Mesendoderm (in vitro differentiated cells): ENCODE measurements around the gene PITX3.

Experiments
- DNase-seq: peaks from one replicate; pipeline ENCODE4 v3.0.0; 2013
- H2AK5ac ChIP-seq: 2 replicates; pipeline ENCODE4 v1.6.1; 2013; ENCODE audit warnings: low read length, inconsistent platforms
- H2BK120ac ChIP-seq: 2 replicates; pipeline ENCODE4 v1.6.1; 2013; ENCODE audit warnings: low read depth, mild to moderate bottlenecking, low read length, moderate library complexity, mixed read lengths
- H2BK15ac ChIP-seq: replicated peaks from 2 replicates; pipeline ENCODE4 v1.6.1; 2013; ENCODE audit warnings: low read depth, mild to moderate bottlenecking, moderate library complexity
- H2BK5ac ChIP-seq: 2 replicates; pipeline ENCODE4 v1.6.1; 2013; ENCODE audit warnings: low read length, inconsistent platforms
- H3K18ac ChIP-seq: 2 replicates; pipeline ENCODE4 v1.6.1; 2013; ENCODE audit warnings: mild to moderate bottlenecking, low read length, mixed read lengths
- H3K23ac ChIP-seq: one replicate; pipeline ENCODE4 v1.6.1; 2013; ENCODE audit warnings: low read length
- H3K27ac ChIP-seq: 2 replicates; pipeline ENCODE4 v1.5.1; 2013; ENCODE audit warnings: low read depth, mild to moderate bottlenecking, inconsistent platforms, low read length, moderate library complexity
- H3K27me3 ChIP-seq: 2 replicates; pipeline ENCODE4 v1.6.1; 2013; ENCODE audit warnings: low read length, control low read depth, mild to moderate bottlenecking, inconsistent platforms; ENCODE audit not compliant: insufficient read depth, poor library complexity
- H3K36me3 ChIP-seq: 2 replicates; pipeline ENCODE4 v1.6.1; 2013; ENCODE audit warnings: low read length, inconsistent platforms; ENCODE audit not compliant: control insufficient read depth, insufficient read depth
- H3K4ac ChIP-seq: one replicate; pipeline ENCODE4 v1.6.1; 2013; ENCODE audit warnings: low read depth, mild to moderate bottlenecking, low read length, moderate library complexity
- H3K4me1 ChIP-seq: 2 replicates; pipeline ENCODE4 v1.6.1; 2013; ENCODE audit warnings: low read depth, low read length, inconsistent platforms; ENCODE audit not compliant: control insufficient read depth
- H3K4me2 ChIP-seq: 2 replicates; pipeline ENCODE4 v1.6.1; 2013; ENCODE audit warnings: low read length
- H3K4me3 ChIP-seq: 2 replicates; pipeline ENCODE4 v1.5.1; 2013; ENCODE audit warnings: mild to moderate bottlenecking, low read length
- H3K56ac ChIP-seq: one replicate; pipeline ENCODE4 v1.6.1; 2013; ENCODE audit warnings: low read length
- H3K79me1 ChIP-seq: 2 replicates; pipeline ENCODE4 v1.6.1; 2013; ENCODE audit warnings: low read length, inconsistent platforms
- H3K79me2 ChIP-seq: 2 replicates; pipeline ENCODE4 v1.6.1; 2013; ENCODE audit warnings: mild to moderate bottlenecking, low read length; ENCODE audit not compliant: control insufficient read depth, insufficient read depth
- H3K9ac ChIP-seq: 2 replicates; pipeline ENCODE4 v1.6.1; 2013; ENCODE audit warnings: low read length, inconsistent platforms
- H4K5ac ChIP-seq: one replicate; pipeline ENCODE4 v1.6.1; 2013; ENCODE audit warnings: low read length
- H4K8ac ChIP-seq: one replicate; pipeline ENCODE4 v1.6.1; 2013; ENCODE audit warnings: low read depth, mild to moderate bottlenecking, control low read depth, low read length, moderate library complexity
- WGBS: extraction: QIAGEN DNeasy Blood & Tissue Kit; methylation state at CpG from one replicate; pipeline ENCODE4 v1.1.7; 2013; ENCODE audit warnings: low lambda C conversion rate, missing lambda C conversion rate; ENCODE audit not compliant: insufficient coverage; ENCODE audit errors: extremely low coverage; 5-methylcytosine and 5-hydroxymethylcytosine counted together

PITX3 gene

GRCh38 chr10:102266670-102267069, 25.4 kb upstream of the PITX3 start:
- Histone ChIP-seq H2BK15ac (no peak overlapping the region), H3K79me2 (no peaks in the 10 kb centered on the region), H2BK120ac (no peak overlapping the region), H4K8ac (no peak overlapping the region), H3K27ac (no peak overlapping the region), H3K4me3 (no peak overlapping the region), H4K5ac (no peak overlapping the region), H3K36me3 (peaks cover 2% of the 10 kb centered on the region), H2AK5ac (no peak overlapping the region), H3K56ac (no peak overlapping the region), H3K4me1 (peaks cover 2% of the 10 kb centered on the region), H3K79me1 (peaks cover 5% of the 10 kb centered on the region), H3K4ac (no peak overlapping the region), H3K18ac (no peak overlapping the region), H3K9ac (no peak overlapping the region), H3K4me2 (no peak overlapping the region), H3K23ac (no peak overlapping the region), H2BK5ac (no peak overlapping the region), H3K27me3 (no peaks in the 10 kb centered on the region)
- no peak for DNase-seq
- no CpG with 5 or more reads among the region's 3 CpGs for WGBS

- Histone ChIP-seq H2BK5ac (no peak overlapping the region), H3K79me2 (no peaks in the 10 kb centered on the region), H3K23ac (no peak overlapping the region), H3K4me2 (no peak overlapping the region), H2BK15ac (no peak overlapping the region), H3K9ac (no peak overlapping the region), H3K4me1 (peaks cover 2% of the 10 kb centered on the region), H4K5ac (no peak overlapping the region), H4K8ac (no peak overlapping the region), H3K27ac (no peak overlapping the region), H3K4me3 (no peak overlapping the region), H3K18ac (no peak overlapping the region), H3K36me3 (peaks cover 3% of the 10 kb centered on the region), H3K56ac (no peak overlapping the region), H3K27me3 (no peaks in the 10 kb centered on the region), H2AK5ac (no peak overlapping the region), H3K4ac (no peak overlapping the region), H2BK120ac (no peak overlapping the region), H3K79me1 (peaks cover 5% of the 10 kb centered on the region)
- DNase-seq = no peak
- no CpG with 5 or more reads among the region's 4 CpGs for WGBS
Measured at GRCh38 chr10:102264371-102264770, 23.1 kb upstream of the PITX3 start.

- Histone ChIP-seq H3K27ac (no peak overlapping the region), H3K4me2 (no peak overlapping the region), H2BK15ac (no peak overlapping the region), H3K23ac (no peak overlapping the region), H2AK5ac (no peak overlapping the region), H2BK5ac (no peak overlapping the region), H3K36me3 (peaks cover 3% of the 10 kb centered on the region), H2BK120ac (no peak overlapping the region), H3K79me2 (no peaks in the 10 kb centered on the region), H3K9ac (no peak overlapping the region), H3K56ac (no peak overlapping the region), H3K4me3 (no peak overlapping the region), H3K4ac (no peak overlapping the region), H3K18ac (no peak overlapping the region), H4K5ac (no peak overlapping the region), H4K8ac (no peak overlapping the region), H3K79me1 (peaks cover 2% of the 10 kb centered on the region), H3K27me3 (no peaks in the 10 kb centered on the region), H3K4me1 (no peaks in the 10 kb centered on the region)
- no CpG with 5 or more reads among the region's 4 CpGs for WGBS
- no peak for DNase-seq
Measured at GRCh38 chr10:102262744-102263370, 21.5 kb upstream of the PITX3 start.

- H3K36me3 ChIP-seq = peaks cover 3% of the 10 kb centered on the region
- H3K23ac ChIP-seq = no peak overlapping the region
- DNase-seq = no peak
- H3K4me3 ChIP-seq = no peak overlapping the region
- H2BK120ac ChIP-seq = no peak overlapping the region
- H4K8ac ChIP-seq = no peak overlapping the region
- no peak overlapping the region for H3K18ac ChIP-seq
- H3K9ac ChIP-seq = no peak overlapping the region
- no peak overlapping the region for H3K56ac ChIP-seq
- H3K27ac ChIP-seq = no peak overlapping the region
- H2AK5ac ChIP-seq = no peak overlapping the region
- no peak overlapping the region for H3K4me2 ChIP-seq
- no peaks in the 10 kb centered on the region for H3K27me3 ChIP-seq
- H3K4me1 ChIP-seq = no peaks in the 10 kb centered on the region
- H2BK5ac ChIP-seq = no peak overlapping the region
- no CpG with 5 or more reads among the region's 6 CpGs for WGBS
- H4K5ac ChIP-seq = no peak overlapping the region
- H3K79me1 ChIP-seq = peaks cover 3% of the 10 kb centered on the region
- H2BK15ac ChIP-seq = no peak overlapping the region
- H3K79me2 ChIP-seq = peaks cover under 1% of the 10 kb centered on the region
- H3K4ac ChIP-seq = no peak overlapping the region
Measured at GRCh38 chr10:102261842-102262241, 20.5 kb upstream of the PITX3 start.

- no peak overlapping the region for H3K23ac ChIP-seq
- no peak overlapping the region for H3K9ac ChIP-seq
- H2BK5ac ChIP-seq = no peak overlapping the region
- peaks cover 3% of the 10 kb centered on the region for H3K36me3 ChIP-seq
- no peak overlapping the region for H2BK15ac ChIP-seq
- H2BK120ac ChIP-seq = no peak overlapping the region
- no peak overlapping the region for H3K4me3 ChIP-seq
- H3K79me2 ChIP-seq = peaks cover 3% of the 10 kb centered on the region
- H3K4me1 ChIP-seq = no peaks in the 10 kb centered on the region
- no peaks in the 10 kb centered on the region for H3K27me3 ChIP-seq
- H4K5ac ChIP-seq = no peak overlapping the region
- H2AK5ac ChIP-seq = no peak overlapping the region
- no peak for DNase-seq
- no peak overlapping the region for H3K27ac ChIP-seq
- H3K4me2 ChIP-seq = no peak overlapping the region
- H3K79me1 ChIP-seq = peaks cover 3% of the 10 kb centered on the region
- no peak overlapping the region for H3K4ac ChIP-seq
- H3K18ac ChIP-seq = no peak overlapping the region
- no peak overlapping the region for H4K8ac ChIP-seq
- H3K56ac ChIP-seq = no peak overlapping the region
Measured at GRCh38 chr10:102261196-102261595, 19.9 kb upstream of the PITX3 start.

- Histone ChIP-seq H3K23ac (no peak overlapping the region), H4K5ac (no peak overlapping the region), H4K8ac (no peak overlapping the region), H2BK5ac (no peak overlapping the region), H2AK5ac (no peak overlapping the region), H3K56ac (no peak overlapping the region), H3K4ac (no peak overlapping the region), H3K36me3 (no peaks in the 10 kb centered on the region), H3K4me2 (no peak overlapping the region), H3K18ac (no peak overlapping the region), H3K79me1 (peaks cover 7% of the 10 kb centered on the region), H2BK120ac (no peak overlapping the region), H3K27ac (no peak overlapping the region), H3K27me3 (no peaks in the 10 kb centered on the region), H3K4me1 (no peaks in the 10 kb centered on the region), H3K4me3 (no peak overlapping the region), H3K9ac (no peak overlapping the region), H2BK15ac (no peak overlapping the region), H3K79me2 (peaks cover 5% of the 10 kb centered on the region)
- WGBS = no CpG with 5 or more reads among the region's 2 CpGs
- no peak for DNase-seq
Measured at GRCh38 chr10:102255404-102255803, 14.1 kb upstream of the PITX3 start.
